ENCODE results near the gene SNX24.
A peak's percentile ranks its signal among the peaks of the same experiment; 100 is the strongest.
"Not testable (repeated sequence)": the region's sequence is repeated elsewhere in the genome, so short reads cannot be mapped to it uniquely, and the experiment has no call there.

Gene SNX24

GRCh38 chr5:122874179-122874875 lies 28.9 kb downstream of the SNX24 start:
- no peak for DNase-seq

- DNase-seq = no peak
Observed at GRCh38 chr5:122877518-122877917, 32.1 kb downstream of the SNX24 start.

GRCh38 chr5:122879076-122879475 lies 33.7 kb downstream of the SNX24 start:
- no peak for DNase-seq

GRCh38 chr5:122880170-122880689 lies 34.8 kb downstream of the SNX24 start:
- DNase-seq = no peak

GRCh38 chr5:122880749-122881148 lies 35.3 kb downstream of the SNX24 start:
- DNase-seq = peak; percentile 6

GRCh38 chr5:122882831-122883230 lies 37.4 kb downstream of the SNX24 start:
- no peak for DNase-seq

- no peak for DNase-seq
Observed at GRCh38 chr5:122885045-122885517, 39.7 kb downstream of the SNX24 start.

GRCh38 chr5:122885891-122886290 lies 40.5 kb downstream of the SNX24 start:
- no peak for DNase-seq

GRCh38 chr5:122895141-122895540 lies 49.7 kb downstream of the SNX24 start:
- no peak for DNase-seq

- DNase-seq = no peak
Observed at GRCh38 chr5:122896598-122897282, 51.3 kb downstream of the SNX24 start.

- no peak for DNase-seq
Observed at GRCh38 chr5:122897283-122897602, 51.8 kb downstream of the SNX24 start.

- no peak for DNase-seq
Observed at GRCh38 chr5:122901346-122901745, 55.9 kb downstream of the SNX24 start.

- DNase-seq = no peak
Observed at GRCh38 chr5:122902263-122902662, 56.9 kb downstream of the SNX24 start.

GRCh38 chr5:122906768-122907167 lies 61.4 kb downstream of the SNX24 start:
- no peak for DNase-seq

- no peak for DNase-seq
Observed at GRCh38 chr5:122907276-122907675, 61.9 kb downstream of the SNX24 start.

GRCh38 chr5:122908108-122908507 lies 62.7 kb downstream of the SNX24 start:
- DNase-seq = no peak

GRCh38 chr5:122908662-122909061 lies 63.2 kb downstream of the SNX24 start:
- no peak for DNase-seq

GRCh38 chr5:122909470-122910100 lies 64.2 kb downstream of the SNX24 start:
- no peak for DNase-seq

GRCh38 chr5:122913436-122913835 lies 68.0 kb downstream of the SNX24 start:
- DNase-seq = not testable (repeated sequence)

GRCh38 chr5:122915717-122916461 lies 70.5 kb downstream of the SNX24 start:
- no peak for DNase-seq

- no peak for DNase-seq
Observed at GRCh38 chr5:122916490-122916889, 71.1 kb downstream of the SNX24 start.

GRCh38 chr5:122919969-122920368 lies 74.6 kb downstream of the SNX24 start:
- no peak for DNase-seq

- no peak for DNase-seq
Observed at GRCh38 chr5:122921826-122922225, 76.4 kb downstream of the SNX24 start.
